IPS-18a (cell line): ENCODE measurements around the gene ZMYND19.
"Not testable (repeated sequence)": the region's sequence is repeated elsewhere in the genome, so short reads cannot be mapped to it uniquely, and the experiment has no call there.

Experiments
- H3K27ac ChIP-seq: one replicate; pipeline ENCODE4 v1.5.1; 2013; ENCODE audit warnings: low read length
- H3K27me3 ChIP-seq: one replicate; pipeline ENCODE4 v1.6.1; 2013; ENCODE audit warnings: mild to moderate bottlenecking, low read length; ENCODE audit not compliant: control insufficient read depth, insufficient read depth
- H3K36me3 ChIP-seq: one replicate; pipeline ENCODE4 v1.6.1; 2013; ENCODE audit warnings: low read depth, low read length; ENCODE audit not compliant: control insufficient read depth
- H3K4me1 ChIP-seq: one replicate; pipeline ENCODE4 v1.6.1; 2013; ENCODE audit warnings: low read depth, low read length; ENCODE audit not compliant: control insufficient read depth
- H3K4me3 ChIP-seq: one replicate; pipeline ENCODE4 v1.5.1; 2013; ENCODE audit warnings: low read length
- H3K9ac ChIP-seq: one replicate; pipeline ENCODE4 v1.6.1; 2013; ENCODE audit warnings: mild to moderate bottlenecking, low read length, moderate library complexity
- H3K9me3 ChIP-seq: one replicate; pipeline ENCODE4 v1.6.1; 2013; ENCODE audit warnings: low read depth, low read length; ENCODE audit not compliant: control insufficient read depth

Gene ZMYND19

GRCh38 chr9:137581361-137582285, 8.7 kb downstream of the ZMYND19 start:
- peaks cover 33% of the 10 kb centered on the region for H3K36me3 ChIP-seq
- H3K4me1 ChIP-seq, result peaks cover 6% of the 10 kb centered on the region
- H3K27me3 ChIP-seq, result no peaks in the 10 kb centered on the region
- no peak overlapping the region for H3K9ac ChIP-seq
- no peaks in the 10 kb centered on the region for H3K9me3 ChIP-seq
- H3K27ac ChIP-seq, result no peak overlapping the region
- H3K4me3 ChIP-seq, result no peak overlapping the region

DNA sequence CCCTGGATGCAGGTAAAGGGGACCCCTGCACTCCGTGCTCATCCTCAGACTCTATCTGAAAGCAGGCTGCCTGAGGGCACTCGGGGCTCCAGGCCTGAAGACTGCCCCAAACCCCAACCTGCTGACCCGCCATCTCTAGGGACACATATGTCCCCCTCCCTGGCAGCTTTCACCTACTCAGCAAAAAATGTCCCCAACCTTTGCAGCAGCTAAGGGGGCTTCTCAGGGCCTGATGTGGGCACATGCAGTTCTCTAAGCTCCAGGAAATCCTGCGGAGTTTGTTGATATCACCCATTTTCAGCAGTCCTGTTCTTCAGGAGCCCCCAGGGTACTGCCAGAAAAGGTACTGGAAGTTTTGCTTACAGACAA, 9.4 kb downstream of the ZMYND19 start:
- no peak overlapping the region for H3K9ac ChIP-seq
- H3K27me3 ChIP-seq, result no peaks in the 10 kb centered on the region
- H3K4me3 ChIP-seq, result no peak overlapping the region
- H3K9me3 ChIP-seq, result no peaks in the 10 kb centered on the region
- H3K4me1 ChIP-seq, result peaks cover 6% of the 10 kb centered on the region
- no peak overlapping the region for H3K27ac ChIP-seq
- H3K36me3 ChIP-seq, result peaks cover 26% of the 10 kb centered on the region

DNA sequence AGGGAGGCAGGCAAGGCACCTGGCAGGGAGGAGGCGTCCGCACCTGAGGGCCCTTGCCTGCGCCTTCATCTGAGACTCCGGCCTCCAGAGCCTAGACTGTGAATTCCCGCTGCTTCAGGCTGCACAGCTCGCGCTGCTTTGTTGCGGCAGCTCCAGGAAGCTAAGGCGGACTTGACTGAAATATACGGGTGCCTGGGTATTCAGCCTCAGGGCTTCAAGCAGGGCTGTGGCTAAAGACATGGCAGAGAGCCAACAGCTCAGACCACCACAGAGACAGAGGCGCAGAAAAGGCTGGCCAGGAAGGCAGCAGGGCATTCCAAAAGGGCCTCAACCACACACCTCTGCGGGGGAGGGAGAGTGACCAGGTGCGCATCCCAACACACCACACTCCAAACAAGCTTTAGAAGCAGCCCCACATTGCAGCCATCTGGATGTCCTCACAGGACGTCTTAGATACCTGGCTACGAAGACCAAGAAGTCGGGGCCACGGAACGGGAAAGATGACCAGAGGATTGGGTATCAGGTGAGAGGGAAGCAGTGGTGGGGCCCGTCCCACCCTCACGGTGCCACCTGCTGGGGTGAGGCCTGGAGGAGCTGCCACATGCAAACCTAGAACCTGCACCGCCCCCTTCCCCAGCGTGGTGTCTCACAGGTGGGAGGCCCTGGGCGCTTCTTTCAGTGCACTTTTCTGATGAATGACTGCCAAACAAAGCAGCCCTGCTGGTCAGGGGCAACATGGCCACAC, 9.9 kb downstream of the ZMYND19 start:
- H3K4me1 ChIP-seq, result peaks cover 6% of the 10 kb centered on the region
- H3K27me3 ChIP-seq, result no peaks in the 10 kb centered on the region
- no peak overlapping the region for H3K27ac ChIP-seq
- peaks cover 26% of the 10 kb centered on the region for H3K36me3 ChIP-seq
- H3K9me3 ChIP-seq, result no peaks in the 10 kb centered on the region
- H3K9ac ChIP-seq, result no peak overlapping the region
- no peak overlapping the region for H3K4me3 ChIP-seq

DNA sequence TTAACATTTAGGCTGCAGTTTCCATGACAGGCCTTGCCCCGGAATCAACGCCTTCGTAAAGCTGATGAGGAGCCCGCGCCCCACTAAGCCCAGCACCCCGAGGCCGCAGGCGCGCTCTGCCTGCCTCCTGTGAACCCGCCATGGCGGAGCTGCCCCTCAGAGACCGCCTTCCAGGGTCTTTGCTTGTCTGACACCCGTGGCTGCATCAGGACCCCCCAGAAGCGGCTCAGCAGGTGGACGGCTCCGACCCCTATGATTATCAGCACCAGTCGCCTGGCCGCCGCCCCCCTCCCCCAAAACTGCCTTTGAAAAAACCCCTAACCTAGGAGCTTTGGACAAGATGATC, 11.1 kb downstream of the ZMYND19 start:
- Histone ChIP-seq H3K9me3 (no peaks in the 10 kb centered on the region), H3K27ac (no peak overlapping the region), H3K36me3 (peaks cover 28% of the 10 kb centered on the region), H3K9ac (no peak overlapping the region), H3K4me1 (peaks cover 6% of the 10 kb centered on the region), H3K27me3 (no peaks in the 10 kb centered on the region), H3K4me3 (peak overlapping the region; percentile 83)

- H3K36me3 ChIP-seq, result peaks cover 33% of the 10 kb centered on the region
- H3K27ac ChIP-seq, result peak within 1 kb of the TSS; percentile 10
- peaks cover 6% of the 10 kb centered on the region for H3K4me1 ChIP-seq
- H3K4me3 ChIP-seq, result peak within 1 kb of the TSS; percentile 83
- H3K9me3 ChIP-seq, result no peaks in the 10 kb centered on the region
- peak within 1 kb of the TSS; percentile 68 for H3K9ac ChIP-seq
- no peaks in the 10 kb centered on the region for H3K27me3 ChIP-seq
Measured at GRCh38 chr9:137578518-137579258, 11.6 kb downstream of the ZMYND19 start, which contains the start of gene DPH7. TSS of gene DPH7 (minus strand) at chr9:137578925. CDS start at chr9:137578777, 148 bp downstream.

- Histone ChIP-seq H3K9ac (no peak overlapping the region), H3K4me3 (no peak overlapping the region), H3K36me3 (peaks cover 29% of the 10 kb centered on the region), H3K27ac (no peak overlapping the region), H3K9me3 (no peaks in the 10 kb centered on the region), H3K4me1 (peaks cover 6% of the 10 kb centered on the region), H3K27me3 (no peaks in the 10 kb centered on the region)
Measured at GRCh38 chr9:137575716-137576411, 14.4 kb downstream of the ZMYND19 start.

- Histone ChIP-seq H3K4me3 (no peak overlapping the region), H3K4me1 (peaks cover 6% of the 10 kb centered on the region), H3K27me3 (no peaks in the 10 kb centered on the region), H3K36me3 (peaks cover 29% of the 10 kb centered on the region), H3K27ac (no peak overlapping the region), H3K9me3 (no peaks in the 10 kb centered on the region), H3K9ac (no peak overlapping the region)
Measured at GRCh38 chr9:137575364-137575715, 15.0 kb downstream of the ZMYND19 start.

DNA sequence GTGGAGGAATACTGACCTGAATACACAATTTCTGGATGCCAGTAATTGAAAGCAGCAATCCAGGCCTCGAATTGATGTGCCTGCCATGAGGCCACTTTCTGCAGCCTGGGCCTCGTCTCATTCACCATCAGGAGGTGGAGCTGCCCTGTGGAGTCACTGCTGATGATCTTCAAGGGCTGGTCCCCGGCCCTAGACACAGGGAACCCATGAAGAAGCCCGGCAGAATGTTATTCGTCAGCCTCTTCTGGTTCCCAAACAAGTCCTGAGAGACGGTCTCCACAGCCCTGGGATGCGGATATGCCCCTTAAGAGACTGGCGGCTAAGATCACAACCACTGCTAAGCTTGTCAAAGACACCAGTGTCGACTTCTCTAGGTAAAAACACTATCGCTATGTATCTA, 16.1 kb downstream of the ZMYND19 start:
- Histone ChIP-seq H3K27me3 (no peaks in the 10 kb centered on the region), H3K4me3 (no peak overlapping the region), H3K4me1 (peaks cover 6% of the 10 kb centered on the region), H3K36me3 (peaks cover 29% of the 10 kb centered on the region), H3K9me3 (no peaks in the 10 kb centered on the region), H3K27ac (no peak overlapping the region), H3K9ac (no peak overlapping the region)

DNA sequence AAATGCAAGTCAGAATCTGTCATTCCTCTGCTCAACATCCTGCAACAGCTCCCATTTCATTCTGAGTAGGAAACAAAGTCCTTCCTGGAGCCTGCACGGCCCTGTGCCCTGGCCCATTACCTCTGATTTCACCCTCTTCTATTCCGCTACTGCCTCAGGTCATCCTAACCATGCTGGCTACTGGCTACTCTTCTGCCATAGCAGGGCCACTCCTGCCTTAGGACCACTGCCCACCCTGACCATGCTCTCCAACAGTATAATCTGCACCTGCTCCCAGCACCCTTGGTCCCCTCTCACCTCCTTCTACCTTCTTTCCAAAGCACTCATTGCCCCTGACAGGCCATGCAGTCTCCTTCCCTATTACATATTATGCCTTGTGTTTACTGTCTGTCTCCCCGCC, 19.7 kb downstream of the ZMYND19 start:
- Histone ChIP-seq H3K9me3 (no peaks in the 10 kb centered on the region), H3K27me3 (no peaks in the 10 kb centered on the region), H3K4me1 (no peaks in the 10 kb centered on the region), H3K27ac (no peak overlapping the region), H3K4me3 (no peak overlapping the region), H3K36me3 (peaks cover 26% of the 10 kb centered on the region), H3K9ac (no peak overlapping the region)

GRCh38 chr9:137569609-137570203, 20.6 kb downstream of the ZMYND19 start:
- no peak overlapping the region for H3K9ac ChIP-seq
- H3K27me3 ChIP-seq, result no peaks in the 10 kb centered on the region
- no peak overlapping the region for H3K27ac ChIP-seq
- H3K4me1 ChIP-seq, result no peaks in the 10 kb centered on the region
- H3K4me3 ChIP-seq, result no peak overlapping the region
- no peaks in the 10 kb centered on the region for H3K9me3 ChIP-seq
- peaks cover 25% of the 10 kb centered on the region for H3K36me3 ChIP-seq

DNA sequence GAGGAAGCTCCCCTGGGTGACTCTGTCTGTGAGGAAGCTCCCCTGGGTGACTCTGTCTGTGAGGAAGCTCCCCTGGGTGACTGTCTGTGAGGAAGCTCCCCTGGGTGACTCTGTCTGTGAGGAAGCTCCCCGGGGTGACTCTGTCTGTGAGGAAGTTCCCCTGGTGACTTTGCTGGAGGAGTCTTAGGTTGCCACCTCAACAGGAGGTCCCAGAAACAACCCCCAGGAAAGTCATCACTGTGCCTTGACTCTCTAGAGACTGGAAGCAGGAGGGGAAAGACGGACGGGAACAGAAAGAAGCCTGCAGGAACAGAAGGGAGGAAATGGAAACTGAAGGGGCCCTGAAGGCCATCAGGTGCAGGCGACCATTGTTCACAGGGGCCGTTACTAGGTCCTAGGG, 21.9 kb downstream of the ZMYND19 start:
- H3K27ac ChIP-seq, H3K4me1 ChIP-seq, H3K9ac ChIP-seq, H3K27me3 ChIP-seq, H3K9me3 ChIP-seq, H3K4me3 ChIP-seq: not testable (repeated sequence)
- H3K36me3 ChIP-seq, result peaks cover 28% of the 10 kb centered on the region
